Measurements from ENCODE around the gene SLC6A19.
"Not testable (repeated sequence)": the region's sequence is repeated elsewhere in the genome, so short reads cannot be mapped to it uniquely, and the experiment has no call there.

Gene SLC6A19

GRCh38 chr5:1226231-1226630 lies 24.8 kb downstream of the SLC6A19 start:
- DNase-seq, result no peak

DNA sequence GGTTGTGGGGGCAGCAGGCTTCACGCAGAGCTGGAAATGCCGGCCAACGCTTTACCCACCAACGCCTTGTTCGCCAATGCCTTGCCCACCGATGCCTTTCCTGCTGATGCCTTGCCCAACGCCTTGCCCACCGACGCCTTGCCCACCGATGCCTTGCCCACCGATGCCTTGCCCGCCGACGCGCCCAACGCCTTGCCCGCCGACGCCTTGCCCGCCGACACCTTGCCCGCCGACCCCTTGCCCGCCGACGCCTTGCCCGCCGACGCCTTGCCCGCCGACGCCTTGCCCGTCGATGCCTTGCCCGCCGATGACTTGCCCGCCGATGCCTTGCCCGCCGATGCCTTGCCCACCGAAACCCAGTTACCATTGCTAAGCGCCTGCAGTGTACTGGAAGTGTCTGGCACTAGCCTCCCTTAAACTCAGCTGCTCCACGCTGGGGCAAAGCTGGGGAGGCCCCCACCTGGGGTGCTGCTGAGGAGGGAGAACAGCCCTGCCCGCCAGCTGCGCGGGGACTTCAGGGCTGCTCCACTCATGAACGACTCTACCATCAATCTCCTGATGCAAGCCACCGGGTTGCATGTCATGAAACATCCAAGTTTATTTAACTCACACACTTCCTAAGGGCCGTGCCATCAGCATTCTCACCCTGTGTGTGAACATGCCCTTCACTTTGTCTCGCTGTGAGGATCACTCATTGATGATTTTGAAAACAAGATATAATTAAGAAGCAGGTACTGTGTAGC lies 25.6 kb downstream of the SLC6A19 start:
- no peak for DNase-seq

- no peak for DNase-seq
These were observed 26.3 kb downstream of the SLC6A19 start for GRCh38 chr5:1227667-1228066.

DNA sequence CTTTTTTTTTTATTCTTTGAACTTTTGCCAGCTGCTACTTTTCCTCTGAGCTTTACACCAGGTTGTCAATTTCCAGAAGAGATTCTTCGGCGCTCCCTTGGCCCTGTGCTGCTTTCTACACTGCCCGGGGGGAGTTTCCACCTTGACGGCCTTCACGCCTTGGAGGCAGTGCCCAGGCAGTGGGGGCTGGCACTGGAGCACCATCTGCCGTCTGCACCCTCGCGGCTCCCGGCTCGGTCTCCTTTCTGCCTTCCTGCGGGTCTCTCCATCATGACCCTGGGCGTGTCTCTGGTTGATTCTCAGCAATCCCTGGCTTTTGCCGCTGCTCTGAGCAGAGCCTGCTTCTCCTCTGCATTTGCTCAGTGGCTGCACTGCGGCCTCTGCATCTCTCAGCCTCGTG lies 26.7 kb downstream of the SLC6A19 start:
- no peak for DNase-seq

- DNase-seq, result not testable (repeated sequence)
These were observed 27.6 kb downstream of the SLC6A19 start for GRCh38 chr5:1229023-1229422.

DNA sequence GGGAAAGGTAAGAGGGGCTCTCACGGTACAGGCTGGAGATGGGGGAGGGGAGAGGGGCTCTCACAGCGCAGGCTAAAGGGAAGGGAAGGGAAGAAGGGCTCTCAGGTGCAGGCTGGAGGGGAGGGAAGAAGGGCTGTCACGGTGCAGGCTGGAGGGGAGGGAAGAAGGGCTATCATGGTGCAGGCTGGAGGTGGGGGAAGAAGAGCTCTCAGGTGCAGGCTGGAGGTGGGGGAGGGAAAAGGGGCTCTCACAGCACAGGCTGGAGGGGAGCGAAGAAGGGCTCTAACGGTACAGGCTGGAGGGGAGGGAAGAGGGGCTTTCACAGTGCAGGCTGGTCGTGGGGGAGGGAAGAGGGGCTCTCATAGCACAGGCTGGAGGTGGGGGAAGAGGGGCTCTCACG lies 28.4 kb downstream of the SLC6A19 start:
- DNase-seq, result no peak

GRCh38 chr5:1230551-1230950 lies 29.2 kb downstream of the SLC6A19 start:
- no peak for DNase-seq

GRCh38 chr5:1231354-1231905 lies 30.0 kb downstream of the SLC6A19 start:
- no peak for DNase-seq

GRCh38 chr5:1232780-1233179 lies 31.4 kb downstream of the SLC6A19 start:
- no peak for DNase-seq

DNA sequence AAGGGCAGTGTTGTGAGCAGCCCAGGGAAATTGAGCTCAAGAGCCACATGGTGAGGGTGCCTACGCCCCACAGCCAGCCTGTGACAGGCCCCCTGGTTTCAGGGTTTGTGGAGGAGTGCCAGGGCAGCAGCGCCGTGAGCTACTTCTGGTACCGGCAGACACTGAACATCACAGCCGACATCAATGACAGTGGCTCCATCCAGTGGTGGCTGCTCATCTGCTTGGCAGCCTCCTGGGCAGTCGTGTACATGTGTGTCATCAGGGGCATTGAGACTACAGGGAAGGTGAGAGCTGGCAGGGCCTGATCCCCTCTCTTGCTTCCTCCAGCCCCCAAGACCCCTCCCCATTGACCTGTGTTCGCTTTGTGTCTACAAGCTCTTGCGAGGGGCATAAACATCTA lies 34.0 kb downstream of the SLC6A19 start:
- DNase-seq, result peak; percentile 38

- DNase-seq, result no peak
These were observed 34.4 kb downstream of the SLC6A19 start for GRCh38 chr5:1235838-1236237.

DNA sequence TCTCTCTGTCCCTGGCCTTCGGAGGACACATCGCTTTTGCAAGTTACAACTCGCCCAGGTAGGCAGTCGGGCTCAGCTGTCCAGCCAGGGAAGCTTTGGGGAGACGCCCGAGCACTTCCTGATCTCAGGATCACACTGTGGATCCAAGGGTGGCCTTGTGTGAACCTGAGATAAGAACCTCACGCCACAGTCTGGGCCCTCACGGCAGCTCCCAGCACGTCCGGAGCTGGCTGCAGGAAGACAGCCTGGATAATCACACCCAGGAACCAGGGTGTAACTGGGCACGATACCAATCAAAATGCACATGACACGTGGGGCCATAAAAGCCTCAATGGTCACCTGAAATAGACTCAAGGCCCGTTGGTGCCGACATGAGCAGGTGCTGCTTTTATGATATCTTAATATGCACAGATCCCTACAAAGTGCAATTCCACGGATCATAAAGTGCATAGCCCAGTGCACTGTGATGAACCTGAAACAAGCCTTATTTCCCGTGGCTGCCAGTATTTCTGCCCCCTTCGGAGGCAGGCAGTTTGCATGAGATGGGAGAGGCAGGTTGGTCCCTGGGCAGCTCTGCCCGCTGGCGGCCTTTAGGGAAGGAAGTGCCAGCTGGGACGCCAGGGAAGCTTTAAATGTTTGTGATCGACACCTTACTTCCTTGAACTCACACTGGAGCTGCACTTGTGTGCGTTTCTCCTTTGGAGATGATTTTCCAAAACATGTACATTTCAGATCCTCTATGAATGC lies 38.3 kb downstream of the SLC6A19 start:
- DNase-seq, result no peak

DNA sequence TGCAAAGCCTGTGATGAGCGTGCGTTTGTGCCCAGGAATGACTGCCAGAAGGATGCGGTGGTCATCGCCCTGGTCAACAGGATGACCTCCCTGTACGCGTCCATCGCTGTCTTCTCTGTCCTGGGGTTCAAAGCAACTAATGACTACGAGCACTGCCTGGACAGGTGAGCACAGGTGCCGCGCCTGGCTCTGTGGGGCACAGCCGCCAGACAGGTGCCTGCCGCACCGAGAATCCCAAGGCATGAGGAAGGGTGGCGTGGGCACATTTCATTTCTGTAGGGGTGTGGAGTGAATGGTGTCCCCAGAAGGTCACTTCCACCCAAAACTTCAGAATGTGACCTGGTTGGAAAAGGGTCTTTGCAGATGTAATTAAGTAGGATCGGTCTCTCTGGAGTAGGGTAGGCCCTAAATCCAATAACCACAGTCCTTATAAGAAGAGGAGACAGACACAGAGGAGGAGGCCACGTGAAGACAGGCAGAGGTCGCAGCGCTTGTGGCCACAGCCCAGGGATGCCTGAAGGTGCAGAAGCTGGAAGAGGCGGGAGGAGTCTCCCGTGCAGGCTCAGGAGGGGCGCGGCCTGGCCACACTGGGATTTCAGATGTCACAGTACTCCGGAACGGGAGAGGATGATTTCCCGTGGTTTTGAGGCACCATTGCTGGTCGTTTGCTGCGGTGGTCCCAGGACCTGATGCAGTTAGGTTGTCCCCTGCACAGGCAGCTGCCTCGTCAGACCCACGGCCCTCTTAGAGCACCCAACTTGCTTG lies 39.3 kb downstream of the SLC6A19 start:
- DNase-seq, result no peak

GRCh38 chr5:1241509-1242080 lies 40.2 kb downstream of the SLC6A19 start:
- no peak for DNase-seq

- DNase-seq, result no peak
These were observed 41.5 kb downstream of the SLC6A19 start for GRCh38 chr5:1242733-1243486.

- no peak for DNase-seq
These were observed 42.2 kb downstream of the SLC6A19 start for GRCh38 chr5:1243487-1244130.

GRCh38 chr5:1244255-1244654 lies 42.9 kb downstream of the SLC6A19 start:
- DNase-seq, result no peak

GRCh38 chr5:1244976-1245375 lies 43.6 kb downstream of the SLC6A19 start:
- DNase-seq, result peak; percentile 17

DNA sequence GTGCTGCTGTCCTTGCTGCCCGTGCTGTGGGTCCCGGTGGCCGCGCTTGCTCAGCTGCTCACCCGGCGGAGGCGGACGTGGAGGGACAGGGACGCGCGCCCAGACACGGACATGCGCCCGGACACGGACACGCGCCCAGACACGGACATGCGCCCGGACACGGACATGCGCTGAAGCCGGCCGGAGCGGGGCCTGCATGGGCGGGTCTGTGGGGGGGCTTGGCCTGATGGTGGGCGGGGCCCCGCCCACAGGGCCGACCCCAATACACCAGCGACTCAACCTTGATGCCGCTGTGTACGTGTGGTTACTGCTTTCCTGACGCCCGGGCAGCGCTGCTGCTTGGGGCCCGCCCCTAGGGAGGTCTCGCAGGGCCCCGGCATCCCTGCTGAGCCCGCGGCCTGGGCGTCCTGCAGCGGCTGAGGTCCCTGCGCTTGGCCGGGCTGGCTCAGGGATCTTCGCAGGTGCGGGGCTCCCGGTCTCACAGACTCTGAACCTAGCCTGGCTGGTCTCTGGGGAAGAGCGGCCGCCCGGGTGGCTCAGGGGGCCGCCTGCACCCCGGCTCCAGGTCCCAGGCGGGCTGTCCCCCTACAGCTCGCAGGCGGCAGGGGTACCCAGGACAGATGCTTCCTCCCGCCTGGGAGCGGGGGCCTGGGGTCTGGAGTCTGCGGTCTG lies 44.6 kb downstream of the SLC6A19 start:
- DNase-seq, result no peak

- no peak for DNase-seq
These were observed 45.5 kb downstream of the SLC6A19 start for GRCh38 chr5:1246711-1247431.

All from OCI-M1 (cell line).